ENCODE measurements around the gene ZAP70. TPM values are rescaled to one million over a fixed set of nuclear protein-coding genes. Genes with fewer than 3 reads are reported as not detected.

ZAP70 gene
- total RNA-seq, 2 donors from 2014 or later, result 3.4 to 5.3 TPM

GRCh38 chr2:97732436-97733340 is 19.3 kb downstream of the ZAP70 start:
- H3K4me3 ChIP-seq, result no peak overlapping the region
- TF ChIP-seq CTCF (IDR thresholded peaks at IDR 0.05), result no peak
- no peak for DNase-seq (ENCODE audit: low spot score)
- H3K27ac ChIP-seq, result no peak overlapping the region
- H3K27me3 ChIP-seq (replicated peaks; ENCODE audit: insufficient read depth), result no peaks in the 10 kb centered on the region
- no peak for ATAC-seq (ENCODE audit: insufficient number of reproducible peaks, low FRiP score, low read depth)
- H3K36me3 ChIP-seq, result no peaks in the 10 kb centered on the region
- peaks cover 9% of the 10 kb centered on the region for H3K9me3 ChIP-seq
- H3K4me1 ChIP-seq (ENCODE audit: control insufficient read depth in 1 of 2, low read depth in 2 of 2), result peaks cover 0 to 9% of the 10 kb centered on the region in 2 donors

- peaks cover 9% of the 10 kb centered on the region for H3K9me3 ChIP-seq
- H3K4me1 ChIP-seq (ENCODE audit: control insufficient read depth in 1 of 2, low read depth in 2 of 2), result peaks cover 0 to 1% of the 10 kb centered on the region in 2 donors
- no peaks in the 10 kb centered on the region for H3K36me3 ChIP-seq
- TF ChIP-seq CTCF (IDR thresholded peaks at IDR 0.05), result no peak
- no peaks in the 10 kb centered on the region for H3K27me3 ChIP-seq (replicated peaks; ENCODE audit: insufficient read depth)
- ATAC-seq (ENCODE audit: insufficient number of reproducible peaks, low FRiP score, low read depth) (no peak), DNase-seq (ENCODE audit: low spot score) (no peak)
- no peak overlapping the region for H3K27ac ChIP-seq
- H3K4me3 ChIP-seq, result no peak overlapping the region
Measured at GRCh38 chr2:97733341-97734035, 20.1 kb downstream of the ZAP70 start.

- DNase-seq (ENCODE audit: low spot score), result no peak
- Histone ChIP-seq H3K4me3 (no peak overlapping the region), H3K36me3 (no peaks in the 10 kb centered on the region), H3K27ac (no peak overlapping the region), H3K4me1 (ENCODE audit: control insufficient read depth in 1 of 2, low read depth in 2 of 2) (no peaks in the 10 kb centered on the region), H3K27me3 (replicated peaks; ENCODE audit: insufficient read depth) (no peaks in the 10 kb centered on the region), H3K9me3 (peaks cover 9% of the 10 kb centered on the region)
- TF ChIP-seq CTCF (IDR thresholded peaks at IDR 0.05), result no peak
- ATAC-seq (ENCODE audit: insufficient number of reproducible peaks, low FRiP score, low read depth), result no peak
Measured at GRCh38 chr2:97734061-97735051, 21.0 kb downstream of the ZAP70 start.

- DNase-seq (ENCODE audit: low spot score) (no peak), ATAC-seq (ENCODE audit: insufficient number of reproducible peaks, low FRiP score, low read depth) (no peak)
Measured at GRCh38 chr2:97735161-97735561, 21.8 kb downstream of the ZAP70 start.

More at GRCh38 chr2:97735161-97735561, 21.8 kb downstream of the ZAP70 start:
- Histone ChIP-seq H3K27me3 (replicated peaks; ENCODE audit: insufficient read depth) (no peaks in the 10 kb centered on the region), H3K4me1 (ENCODE audit: control insufficient read depth in 1 of 2, low read depth in 2 of 2) (no peaks in the 10 kb centered on the region), H3K9me3 (peaks cover 3% of the 10 kb centered on the region), H3K4me3 (no peak overlapping the region), H3K36me3 (no peaks in the 10 kb centered on the region), H3K27ac (no peak overlapping the region)
- TF ChIP-seq CTCF (IDR thresholded peaks at IDR 0.05), result no peak
